B cell (primary cell): ENCODE measurements around the gene BRAF. TPM values are rescaled to one million over a fixed set of nuclear protein-coding genes. Genes with fewer than 3 reads are reported as not detected.

Experiments used
- ATAC-seq: fragments of 200-7000 bp; cut with Tn5 transposase; one replicate; pipeline ENCODE4 v1.10.0; 2021; ENCODE audit warnings: low read depth, mild to moderate bottlenecking, moderate number of reproducible peaks, moderate library complexity
- CTCF ChIA-PET: fragments of 350-600 bp; sonication (Branson Sonifier 250); formaldehyde crosslinking; loops from one replicate; lab custom pipeline; 2021; ENCODE audit warnings: antibody characterized with exemption, inconsistent platforms; lab: Charles Lee
- POLR2A ChIA-PET: fragments of 350-600 bp; sonication (Branson Sonifier 250); formaldehyde crosslinking; loops from one replicate; lab custom pipeline; 2021; ENCODE audit warnings: antibody characterized with exemption; lab: Charles Lee
- DNase-seq: peaks from one replicate; pipeline ENCODE4 v3.0.0; 2013
- H2AFZ ChIP-seq: 2 replicates; pipeline ENCODE4 v1.6.1; 2012; ENCODE audit warnings: mild to moderate bottlenecking, low read depth, low read length; ENCODE audit not compliant: insufficient read depth, poor library complexity, severe bottlenecking
- H3K27ac ChIP-seq, 2 donors: 1 replicate in 1 of 2; 2 replicates in 1 of 2; pipeline ENCODE4 v1.5.1; 2012 to 2013; ENCODE audit warnings: low read length in 2 of 2, mild to moderate bottlenecking in 2 of 2, moderate library complexity in 1 of 2
- H3K27me3 ChIP-seq, 4 experiments: fragments of 200-600 bp in 1 of 4; sonication (generic) in 1 of 4; replicated peaks in 1 of 4; 1 replicate in 2 of 4; 2 replicates in 2 of 4; pipeline versions ENCODE4 v1.6.1 to v1.7.0; 2013 to 2016; ENCODE audit warnings: low read length in 3 of 4, mild to moderate bottlenecking in 2 of 4, mixed read lengths in 1 of 4, moderate library complexity in 1 of 4; ENCODE audit not compliant: insufficient read depth in 4 of 4, control insufficient read depth in 3 of 4; ENCODE audit errors: control extremely low read depth in 1 of 4
- H3K36me3 ChIP-seq, 2 experiments: replicated peaks in 1 of 2; 1 replicate in 1 of 2; 2 replicates in 1 of 2; pipeline versions ENCODE4 v1.6.1 to v1.7.1; 2013; ENCODE audit warnings: low read length in 1 of 2; ENCODE audit not compliant: insufficient read depth in 2 of 2, control insufficient read depth in 1 of 2; ENCODE audit errors: control extremely low read depth in 1 of 2, extremely low read depth in 1 of 2
- H3K4me1 ChIP-seq, 2 donors: fragments of 200-600 bp in 1 of 2; sonication (generic) in 1 of 2; 1 replicate in 1 of 2; 2 replicates in 1 of 2; pipeline versions ENCODE4 v1.5.1 to v1.6.1; 2013 to 2017; ENCODE audit warnings: low read length in 2 of 2; ENCODE audit not compliant: control insufficient read depth in 2 of 2, insufficient read depth in 2 of 2
- H3K4me2 ChIP-seq: replicated peaks from 2 replicates; pipeline ENCODE3; 2012; ENCODE audit warnings: mild to moderate bottlenecking, low read depth, low read length; ENCODE audit not compliant: poor library complexity, severe bottlenecking
- H3K4me3 ChIP-seq, 5 experiments: fragments of 200-600 bp in 1 of 5; sonication (generic) in 1 of 5; 1 replicate in 3 of 5; 2 replicates in 2 of 5; pipeline versions ENCODE4 v1.5.1 to v1.7.0; 2011 to 2016; ENCODE audit warnings: low read length in 4 of 5, mild to moderate bottlenecking in 4 of 5, low read depth in 2 of 5, control low read depth in 1 of 5, moderate library complexity in 1 of 5; ENCODE audit not compliant: insufficient read depth in 1 of 5; ENCODE audit errors: control extremely low read depth in 1 of 5, extremely low read depth in 1 of 5
- H3K79me2 ChIP-seq: fragments of 200-600 bp; sonication (generic); one replicate; pipeline ENCODE4 v1.6.0; 2016; ENCODE audit warnings: low read length; ENCODE audit not compliant: control insufficient read depth, insufficient read depth
- H3K9ac ChIP-seq: fragments of 200-600 bp; sonication (generic); 2 replicates; pipeline ENCODE4 v1.6.1; 2017; ENCODE audit warnings: mild to moderate bottlenecking, low read length, moderate library complexity
- H3K9me3 ChIP-seq, 3 donors: one replicate each; pipeline versions ENCODE4 v1.6.1 to v1.7.1; 2013; ENCODE audit warnings: low read length in 2 of 3; ENCODE audit not compliant: control insufficient read depth in 2 of 3, insufficient read depth in 1 of 3; ENCODE audit errors: control extremely low read depth in 1 of 3
- H4K20me1 ChIP-seq: 2 replicates; pipeline ENCODE4 v1.6.0; 2012; ENCODE audit warnings: mild to moderate bottlenecking, low read length; ENCODE audit not compliant: insufficient read depth, control insufficient read depth, poor library complexity, severe bottlenecking
- H3K27ac Mint-ChIP-seq: one replicate; pipeline ENCODE4 v1.8.0; 2021; ENCODE audit warnings: mixed read lengths
- H3K27me3 Mint-ChIP-seq: one replicate; pipeline ENCODE4 v1.8.0; 2021; ENCODE audit warnings: mixed read lengths
- H3K4me1 Mint-ChIP-seq: one replicate; pipeline ENCODE4 v1.8.0; 2021; ENCODE audit warnings: mixed read lengths
- H3K4me3 Mint-ChIP-seq: one replicate; pipeline ENCODE4 v1.8.0; 2021; ENCODE audit warnings: mixed read lengths
- H3K9me3 Mint-ChIP-seq: one replicate; pipeline ENCODE4 v1.8.0; 2022; ENCODE audit warnings: mixed read lengths; ENCODE audit not compliant: insufficient read depth
- CTCF ChIP-seq: fragments of 200-600 bp; IDR thresholded peaks from one replicate; pipeline ENCODE4 v1.8.0; 2022; ENCODE audit warnings: antibody characterized with exemption, mild to moderate bottlenecking
- EZH2 ChIP-seq: IDR thresholded peaks from 2 replicates; pipeline ENCODE4 v1.6.1; 2012; ENCODE audit warnings: borderline replicate concordance, low read depth, mild to moderate bottlenecking, moderate library complexity, low read length; ENCODE audit not compliant: insufficient read depth, poor library complexity, severe bottlenecking
- WGBS: methylation state at CpG from one replicate; pipeline ENCODE4 v1.1.5; 2013; ENCODE audit warnings: missing lambda C conversion rate; ENCODE audit not compliant: insufficient coverage; 5-methylcytosine and 5-hydroxymethylcytosine counted together
- intact Hi-C: fragments of 100-400 bp; cut with micrococcal nuclease; formaldehyde crosslinking; loops from one replicate; pipeline ENCODE4 v1.10.0; 2022
- polyA plus RNA-seq: library from polyadenylated mRNA; depleted of rRNA; stranded (reverse); fragments of >200 nt; gene quantifications from 2 replicates; pipeline ENCODE4 v1.2.3, GENCODE V29; 2012
- total RNA-seq, 2 donors: library from RNA; stranded (reverse); fragments of 120-200 nt in 1 of 2; gene quantifications; 1 replicate in 1 of 2; 2 replicates in 1 of 2; pipeline versions ENCODE4 v1.2.3 to v1.2.4, GENCODE V29; 2013 to 2022

BRAF gene
- total and polyA plus RNA-seq, 2 donors (not counting 1 experiment from before 2014, with no cell fraction given): 13.5 to 90.9 TPM

GRCh38 chr7:140927351-140927750 is 2.6 kb upstream of the BRAF start:
- no peaks in the 10 kb centered on the region for H3K9me3 ChIP-seq
- Mint-ChIP-seq H3K9me3 (no peaks in the 10 kb centered on the region), H3K27me3 (peaks cover 4% of the 10 kb centered on the region), H3K4me3 (no peak overlapping the region), H3K27ac (no peak overlapping the region), H3K4me1 (peaks cover 8% of the 10 kb centered on the region)
- H3K9ac ChIP-seq: no peak overlapping the region
- no peak for ATAC-seq
- ChIA-PET POLR2A (interaction anchor here (0.6 kb wide), 1 partner anchor 82 kb away, joined by 4 read pairs; no protein-coding TSS in a partner anchor), CTCF (interaction anchor here (0.8 to 1.4 kb wide), 2 partner anchors 116 to 253 kb away, joined by 4 read pairs; no protein-coding TSS in a partner anchor)
- 80% methylated on average over 1 of the region's 2 CpGs for WGBS
- DNase-seq: no peak
- no peak overlapping the region for H3K27ac ChIP-seq
- H3K4me2 ChIP-seq: no peak overlapping the region
- no peak for TF ChIP-seq CTCF
- TF ChIP-seq EZH2: no peak
- no peak overlapping the region for H3K4me3 ChIP-seq
- H2AFZ ChIP-seq: no peak overlapping the region
- peaks cover 2% of the 10 kb centered on the region for H4K20me1 ChIP-seq
- H3K27me3 ChIP-seq: no peaks in the 10 kb centered on the region
- peaks cover 16 to 20% of the 10 kb centered on the region in 2 donors for H3K4me1 ChIP-seq
- H3K36me3 ChIP-seq: no peaks in the 10 kb centered on the region
- intact Hi-C loops: loop anchor here (10.0 kb wide), 1 partner anchor 533 kb away; the partner anchor contains the start of gene SLC37A3
- peaks cover 38% of the 10 kb centered on the region for H3K79me2 ChIP-seq

- Mint-ChIP-seq H3K4me3 (peak overlapping the region; percentile 58), H3K27ac (peak overlapping the region; percentile 65), H3K4me1 (peaks cover 10% of the 10 kb centered on the region), H3K9me3 (no peaks in the 10 kb centered on the region), H3K27me3 (no peaks in the 10 kb centered on the region)
- no peaks in the 10 kb centered on the region for H3K36me3 ChIP-seq
- TF ChIP-seq CTCF (no peak), EZH2 (no peak)
- ATAC-seq (no peak), DNase-seq (no peak)
- H3K4me1 ChIP-seq: peaks cover 16 to 24% of the 10 kb centered on the region in 2 donors
- H3K9ac ChIP-seq: no peak overlapping the region
- H3K27ac ChIP-seq: peak overlapping the region in 1 of 2 donors; percentile 98
- 100% methylated on average over 2 of the region's 7 CpGs for WGBS
- H4K20me1 ChIP-seq: peaks cover 5% of the 10 kb centered on the region
- no peak overlapping the region for H3K4me3 ChIP-seq
- no peaks in the 10 kb centered on the region for H3K9me3 ChIP-seq
- intact Hi-C loops: loop anchor here (10.0 kb wide), 1 partner anchor 531 kb away; the partner anchor contains the start of gene SLC37A3
- H3K4me2 ChIP-seq: no peak overlapping the region
- POLR2A ChIA-PET: interaction anchor here (0.7 kb wide), 1 partner anchor 11 kb away, joined by 3 read pairs; no protein-coding TSS in a partner anchor
- H2AFZ ChIP-seq: no peak overlapping the region
- H3K27me3 ChIP-seq: no peaks in the 10 kb centered on the region
- CTCF ChIA-PET: interaction anchor here (0.7 to 1.4 kb wide), 2 partner anchors 79 to 252 kb away, joined by 3 to 4 read pairs; no protein-coding TSS in a partner anchor
- peaks cover 49% of the 10 kb centered on the region for H3K79me2 ChIP-seq
Measured at GRCh38 chr7:140926021-140926817, 1.5 kb upstream of the BRAF start.
